Measurements from ENCODE around the gene SPAG17.
"Not testable (repeated sequence)": the region's sequence is repeated elsewhere in the genome, so short reads cannot be mapped to it uniquely, and the experiment has no call there.

SPAG17 gene

DNA sequence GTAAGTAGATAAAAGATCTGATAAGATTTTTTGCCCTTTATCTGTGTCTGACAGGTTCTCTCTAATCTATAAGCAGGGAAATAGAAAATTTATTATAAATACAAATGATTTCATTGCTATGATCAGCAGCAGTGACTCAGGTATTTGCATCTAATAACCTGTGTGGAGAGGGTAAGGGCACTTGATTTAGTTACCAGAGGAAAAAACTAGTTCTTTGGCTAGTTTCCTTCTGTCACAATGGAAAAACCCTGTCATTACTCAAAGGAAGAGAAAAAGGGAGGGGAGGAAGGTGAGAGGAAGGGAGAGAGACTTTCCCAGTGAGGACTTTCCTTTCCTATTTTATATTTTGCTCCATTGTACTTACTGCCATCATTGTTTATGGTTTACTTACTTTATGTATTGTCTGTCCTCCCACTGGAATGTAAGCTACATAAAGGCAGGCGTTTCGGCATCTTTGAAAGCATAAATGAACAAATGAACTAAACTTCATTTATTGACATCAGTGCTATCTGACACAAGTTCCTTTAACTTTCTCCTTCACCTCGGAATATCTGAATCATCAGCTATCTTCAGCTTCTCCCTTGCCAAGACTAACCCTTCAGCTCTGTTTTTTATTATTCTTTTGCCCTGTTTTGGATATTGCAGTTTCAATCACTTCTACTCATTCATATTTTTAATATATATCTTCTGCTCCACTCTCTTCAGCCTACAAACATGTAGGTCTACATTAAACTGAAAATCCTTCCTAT is 220.6 kb downstream of the SPAG17 start:
- no peak for DNase-seq

DNA sequence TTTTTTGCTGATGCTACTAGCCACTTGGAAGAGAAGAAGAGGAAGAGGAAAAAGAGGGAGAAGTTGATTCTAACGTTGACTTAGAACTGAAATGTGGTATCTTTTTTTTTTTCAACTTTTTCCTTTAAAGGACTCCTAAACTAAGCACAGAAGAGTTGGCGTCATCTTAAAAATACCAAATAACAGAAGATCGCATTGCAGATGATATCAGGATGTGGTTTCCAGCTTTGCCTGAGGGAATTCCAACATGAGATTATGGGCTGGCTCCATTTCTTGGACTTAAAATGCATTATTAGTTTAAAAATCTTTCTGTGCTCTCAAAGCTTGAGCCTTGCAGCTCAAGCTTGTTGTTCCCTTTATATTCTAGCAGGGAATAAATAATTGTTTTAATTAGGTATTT is 225.7 kb downstream of the SPAG17 start:
- no peak for DNase-seq

DNA sequence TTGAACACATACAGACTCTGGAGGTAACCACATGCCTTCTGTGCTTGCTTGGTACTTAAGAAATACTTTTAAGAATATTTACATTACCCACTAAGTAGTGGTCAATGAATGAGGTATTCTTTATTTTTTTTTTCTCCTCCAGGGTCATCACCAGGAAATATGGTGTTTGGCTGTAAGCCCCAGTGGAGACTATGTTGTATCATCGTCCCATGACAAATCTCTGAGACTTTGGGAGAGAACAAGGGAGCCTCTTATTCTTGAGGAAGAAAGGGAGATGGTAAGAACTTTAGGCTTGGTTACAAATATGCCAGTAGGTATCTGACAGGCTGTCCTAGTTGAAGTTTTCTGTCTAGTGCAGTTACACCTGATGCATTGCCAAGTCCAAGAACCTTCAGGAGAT is 232.6 kb downstream of the SPAG17 start:
- no peak for DNase-seq

DNA sequence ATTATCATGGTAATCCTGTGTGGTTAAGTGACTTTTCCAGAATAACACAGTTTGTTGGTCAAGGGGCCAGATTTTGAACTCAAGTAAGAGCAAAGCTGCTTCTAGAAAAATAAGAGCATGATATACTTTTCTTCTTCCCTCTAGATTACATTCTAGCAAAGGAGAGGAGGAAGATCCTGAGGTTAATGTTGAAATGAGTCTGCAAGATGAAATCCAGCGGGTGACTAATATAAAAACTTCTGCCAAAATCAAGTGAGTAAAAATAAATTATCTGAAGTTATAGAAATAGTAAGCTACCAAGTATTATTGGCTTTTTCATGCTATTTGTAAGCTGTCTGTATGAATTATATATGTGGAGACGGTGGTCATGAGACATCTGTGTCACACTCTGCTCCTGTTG is 242.7 kb downstream of the SPAG17 start:
- DNase-seq, result no peak

DNA sequence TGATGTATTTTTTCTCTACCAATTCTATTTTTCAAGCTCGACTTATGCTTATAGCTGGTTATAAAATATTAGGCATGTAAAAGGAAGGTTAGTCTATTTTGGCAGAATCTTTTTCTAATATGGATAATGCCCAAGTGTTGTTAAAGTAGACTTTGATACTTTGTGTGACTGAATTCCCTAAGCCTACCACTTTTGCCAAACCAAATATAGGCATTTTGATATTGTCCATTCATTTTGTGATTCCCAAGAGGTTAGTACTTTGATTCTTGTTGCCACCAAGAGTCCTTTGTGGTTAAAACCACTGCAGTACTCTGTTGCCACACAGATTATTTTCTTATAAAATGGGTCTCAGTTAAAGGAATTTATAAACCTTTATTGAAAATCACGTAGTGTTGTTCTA is 251.3 kb downstream of the SPAG17 start:
- no peak for DNase-seq

DNA sequence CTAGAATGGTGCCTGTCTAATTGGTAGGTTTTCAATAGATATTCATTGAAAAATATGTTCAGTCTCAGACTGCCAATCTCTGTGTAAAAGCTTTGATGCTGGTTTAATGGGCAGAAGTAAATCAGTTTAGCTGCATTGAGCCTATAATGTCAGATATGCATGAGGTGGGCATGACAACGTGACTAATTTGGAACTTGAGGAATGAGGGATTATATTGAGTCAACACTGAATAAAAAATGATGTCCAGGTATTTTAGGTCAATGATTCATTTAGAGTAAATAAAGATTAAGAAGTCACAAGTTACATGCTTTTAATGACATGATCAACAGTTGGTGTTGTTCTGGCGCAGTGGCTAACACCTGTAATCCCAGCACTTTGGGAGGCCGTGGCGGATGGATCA is 252.5 kb downstream of the SPAG17 start:
- no peak for DNase-seq

DNA sequence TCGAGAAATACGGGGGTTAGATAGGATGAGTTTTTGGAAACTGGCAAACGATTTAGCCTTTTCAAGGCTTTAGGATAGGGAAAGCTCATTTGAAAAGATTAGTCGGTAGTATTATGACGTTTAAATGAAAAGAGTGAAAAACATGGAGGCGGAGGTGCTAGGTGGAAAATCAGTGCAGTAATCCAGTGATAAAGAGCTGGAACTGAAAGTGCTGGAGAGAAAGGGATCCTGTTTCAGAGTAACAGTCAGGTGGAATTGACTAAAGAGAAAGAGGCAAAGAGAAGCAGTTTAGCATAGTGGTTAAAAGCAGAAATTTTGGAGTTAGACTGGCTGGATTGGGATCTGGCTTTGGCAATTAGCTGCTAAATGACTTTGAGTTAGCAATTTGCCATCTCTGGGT is 254.5 kb downstream of the SPAG17 start:
- no peak for DNase-seq

DNA sequence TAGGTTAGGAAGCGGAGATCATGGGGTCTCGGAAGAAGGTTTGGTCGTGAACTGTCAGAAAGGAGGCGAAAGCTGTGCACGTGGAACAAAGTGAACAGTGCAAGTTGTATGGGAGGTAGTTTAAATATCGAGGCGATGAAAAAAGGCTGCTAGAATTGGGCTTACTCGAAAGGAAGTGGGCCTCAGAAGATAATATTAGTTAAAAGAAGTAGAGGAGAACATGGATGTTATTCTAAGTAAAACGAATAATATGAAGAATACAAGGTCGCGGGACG is 254.9 kb downstream of the SPAG17 start:
- DNase-seq, result no peak

DNA sequence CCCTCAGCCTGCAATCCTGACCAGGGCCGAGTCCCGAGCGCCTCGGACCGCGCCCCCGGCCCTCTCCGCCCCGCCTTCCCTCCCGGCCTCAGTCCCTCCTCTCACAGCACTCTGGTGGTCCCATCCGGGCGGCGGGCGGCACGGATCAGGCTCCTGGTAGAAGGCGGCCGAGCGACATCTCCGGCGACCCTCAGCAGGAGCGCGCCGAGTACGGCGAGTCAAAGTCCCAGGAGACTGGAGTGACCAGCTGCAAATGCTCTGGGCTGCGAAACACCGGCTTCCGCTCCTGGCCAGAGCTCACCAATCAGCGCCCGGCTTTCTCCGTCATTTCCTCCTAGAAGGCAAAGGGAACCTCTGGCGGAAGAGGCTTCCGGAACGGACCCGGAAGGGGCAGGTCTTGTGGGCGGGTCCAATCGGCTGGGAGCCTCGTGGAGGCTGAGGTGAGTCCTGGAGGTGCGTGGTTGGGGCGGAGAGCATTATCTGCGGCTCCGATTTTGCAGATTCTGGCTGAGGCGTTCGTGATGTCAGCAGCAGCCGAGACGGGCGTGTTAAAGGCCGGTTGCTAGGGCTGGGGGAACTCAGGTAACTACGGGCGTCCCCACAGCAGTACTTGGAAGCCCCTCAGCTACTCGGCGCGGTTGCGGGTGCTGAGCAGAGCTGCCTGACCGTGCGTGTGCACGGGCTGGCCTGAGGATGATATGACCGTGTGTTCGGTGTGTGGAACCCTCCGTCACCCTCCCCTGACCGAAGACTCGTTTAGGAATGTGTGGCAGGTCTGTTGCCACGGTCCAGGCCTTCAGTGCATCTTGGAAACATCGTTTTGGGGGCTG is 255.5 kb downstream of the SPAG17 start, which contains the start of the genes GDAP2 and WDR3:
TSS of gene GDAP2 (minus strand) at position 279 of the 830 bp plus-strand sequence. CDS start 9,264 bp downstream, outside the sequence.
TSS of gene WDR3 (plus strand) at position 397 of the 830 bp plus-strand sequence. CDS start 3,581 bp downstream, outside the sequence.
- peak; percentile 95 for DNase-seq

DNA sequence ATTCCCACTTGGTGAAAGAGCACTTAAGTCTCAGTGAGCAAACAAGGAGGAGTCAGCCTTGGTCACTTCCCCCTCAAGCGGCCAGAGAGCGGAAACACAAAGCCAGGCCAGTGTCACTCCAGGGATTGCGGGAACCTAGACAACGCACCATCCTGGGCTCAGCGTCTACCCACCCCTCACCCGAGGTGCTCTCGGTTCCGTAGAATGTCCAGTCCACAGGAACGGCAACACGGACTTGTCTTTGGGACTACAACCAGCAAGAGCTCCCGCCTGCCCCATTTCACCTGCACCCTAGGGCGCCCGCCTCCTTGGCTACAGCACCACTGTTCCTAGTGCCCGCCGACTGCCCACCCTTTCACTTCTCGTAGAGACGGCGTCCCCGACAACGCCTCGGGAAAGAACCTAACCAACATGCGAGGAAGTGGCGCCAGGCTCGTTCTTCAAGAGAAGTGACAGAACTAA is 256.1 kb downstream of the SPAG17 start:
- peak; percentile 14 for DNase-seq

DNA sequence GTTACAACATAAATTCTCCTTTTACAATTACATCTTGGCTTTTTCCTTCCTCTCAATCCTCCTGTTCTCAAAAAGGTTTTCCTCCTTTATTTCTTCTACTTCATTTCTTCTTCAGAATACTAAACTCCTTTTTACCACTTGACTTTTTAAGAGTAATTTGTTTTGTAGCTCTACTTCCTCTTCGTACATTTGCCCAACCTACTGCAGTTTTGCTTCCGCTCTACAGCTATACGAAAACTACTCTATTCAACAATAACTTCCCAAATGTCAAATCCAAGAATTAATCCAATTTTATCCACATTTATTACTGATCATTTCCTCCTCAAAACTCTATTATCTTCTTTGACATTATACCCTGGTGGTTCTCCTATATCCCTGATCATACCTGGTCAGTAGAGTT is 259.0 kb downstream of the SPAG17 start:
- no peak for DNase-seq

DNA sequence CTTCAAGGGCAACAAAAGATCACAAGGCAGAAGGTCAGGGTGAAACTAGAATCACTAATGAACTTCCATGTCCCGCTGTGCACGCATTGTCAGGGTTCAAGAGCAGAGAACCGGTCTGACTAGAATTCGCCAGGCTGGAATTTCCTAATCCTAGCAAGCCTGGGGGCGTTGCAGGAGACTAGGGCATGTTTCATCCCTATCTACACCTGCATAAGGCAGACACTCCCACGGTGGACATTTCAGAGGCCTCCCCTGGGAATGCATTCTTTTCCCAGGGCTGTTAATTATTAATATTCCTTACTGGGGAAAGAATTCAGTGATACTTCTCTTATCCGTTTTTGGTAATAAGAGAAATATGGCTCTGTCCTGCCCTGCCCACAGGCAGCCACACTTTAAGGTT is 262.3 kb downstream of the SPAG17 start:
- not testable (repeated sequence) for DNase-seq

DNA sequence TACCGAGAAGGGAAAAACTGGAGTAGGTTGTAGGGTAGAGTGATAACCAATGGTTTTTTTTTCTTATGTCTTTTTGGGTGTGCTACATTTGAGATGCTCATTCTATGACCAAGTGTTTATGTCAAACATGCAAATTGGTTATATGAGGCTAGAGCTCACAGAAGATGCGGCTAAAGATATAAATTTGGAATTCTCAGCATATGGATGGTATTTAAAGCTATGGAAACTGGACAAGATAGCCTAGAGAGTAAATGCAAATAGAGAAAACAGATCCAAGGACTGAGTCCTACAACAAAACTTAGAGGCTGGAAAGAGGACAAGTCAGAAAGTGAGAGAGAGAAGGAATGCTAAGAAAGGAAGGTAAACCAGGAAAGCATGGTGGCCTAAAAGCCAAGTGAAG is 263.0 kb downstream of the SPAG17 start:
- DNase-seq, result no peak

DNA sequence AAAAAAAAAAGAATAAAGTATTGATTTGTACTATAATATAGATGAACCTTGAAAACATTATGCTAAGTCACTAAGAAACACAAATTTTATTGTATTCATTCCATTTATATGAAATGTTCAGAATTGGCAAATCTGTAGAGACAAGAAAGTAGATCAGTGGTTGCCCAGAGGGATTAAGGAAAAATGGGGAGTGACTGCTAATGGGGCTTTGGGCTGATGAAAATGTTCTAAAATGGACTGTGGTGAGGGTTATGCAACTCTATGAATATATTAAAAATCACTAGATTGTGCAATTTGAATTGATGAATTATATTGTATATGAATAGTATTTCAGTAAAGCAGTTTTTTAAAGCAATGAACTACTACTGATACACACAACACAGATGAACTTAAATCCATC is 265.7 kb downstream of the SPAG17 start:
- DNase-seq, result no peak

DNA sequence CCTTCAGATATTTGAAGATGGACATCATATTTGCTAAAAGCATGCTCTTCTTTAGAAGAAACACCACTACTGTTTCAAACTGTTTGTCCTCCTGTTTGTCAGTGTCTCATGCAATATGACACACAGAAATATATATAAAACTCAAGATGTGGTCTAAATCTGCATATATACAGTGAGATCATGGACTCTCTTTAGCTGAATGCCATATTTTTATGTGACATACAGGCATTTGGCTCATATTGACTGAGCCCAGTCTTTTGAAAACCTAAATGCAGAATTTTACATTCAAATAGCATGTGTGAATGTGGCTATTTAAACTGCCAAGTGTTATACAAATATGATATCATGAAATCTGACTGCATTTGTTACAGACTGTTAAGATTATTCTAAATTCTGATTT is 274.0 kb downstream of the SPAG17 start:
- DNase-seq, result no peak

DNA sequence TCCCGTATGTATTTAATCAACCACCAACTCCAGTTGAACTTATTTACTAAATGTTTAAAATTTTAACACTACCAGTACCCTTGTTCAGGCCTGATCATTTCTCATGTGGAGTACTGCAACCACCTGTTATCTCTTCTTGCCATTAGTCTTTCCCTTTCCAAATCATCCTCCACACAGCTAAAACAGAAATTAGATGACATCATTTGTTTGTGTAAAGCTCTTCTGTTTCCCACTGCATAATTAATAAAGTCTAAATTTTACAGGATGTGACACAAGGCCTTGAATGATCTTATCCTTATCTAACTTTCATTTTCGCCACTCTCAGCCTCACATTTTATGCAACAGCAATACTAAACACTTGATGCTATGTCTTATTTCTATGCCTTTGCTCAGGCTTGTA is 280.0 kb downstream of the SPAG17 start:
- no peak for DNase-seq

DNA sequence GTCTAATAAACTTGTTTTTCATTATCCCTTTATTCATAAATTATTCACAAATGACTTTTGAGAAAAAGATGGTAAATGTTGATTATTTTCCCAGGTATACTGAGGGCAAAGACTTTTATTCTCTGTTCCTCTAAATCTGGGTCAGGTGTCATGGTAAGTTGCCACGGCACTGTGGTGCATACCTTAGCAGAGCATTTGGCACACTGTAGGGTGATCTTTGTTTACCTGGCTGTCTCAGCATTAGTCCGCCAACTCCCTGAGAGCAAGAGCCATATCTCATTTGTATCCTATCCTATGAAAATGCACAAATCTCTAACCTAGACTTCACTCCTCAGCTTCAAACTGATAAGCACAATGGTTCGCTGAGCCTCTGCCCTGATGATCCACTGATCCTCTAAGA is 280.5 kb downstream of the SPAG17 start:
- DNase-seq, result no peak
